Activated CD8-positive, alpha-beta memory T cell treated with anti-CD3 and anti-CD28 coated beads, Interleukin-2, amount 50 U/mL, for 24 hours (primary cell): ENCODE measurements around the gene NR1H4.
A peak's percentile ranks its signal among the peaks of the same experiment; 100 is the strongest.
"Not testable (repeated sequence)": the region's sequence is repeated elsewhere in the genome, so short reads cannot be mapped to it uniquely, and the experiment has no call there.

Experiments
- DNase-seq: peaks from one replicate; pipeline ENCODE4 v3.0.0-alpha.2; 2020; ENCODE audit errors: extremely low read depth

The NR1H4 gene

GRCh38 chr12:100572184-100572583 is 98.5 kb downstream of the NR1H4 start:
- no peak for DNase-seq

DNA sequence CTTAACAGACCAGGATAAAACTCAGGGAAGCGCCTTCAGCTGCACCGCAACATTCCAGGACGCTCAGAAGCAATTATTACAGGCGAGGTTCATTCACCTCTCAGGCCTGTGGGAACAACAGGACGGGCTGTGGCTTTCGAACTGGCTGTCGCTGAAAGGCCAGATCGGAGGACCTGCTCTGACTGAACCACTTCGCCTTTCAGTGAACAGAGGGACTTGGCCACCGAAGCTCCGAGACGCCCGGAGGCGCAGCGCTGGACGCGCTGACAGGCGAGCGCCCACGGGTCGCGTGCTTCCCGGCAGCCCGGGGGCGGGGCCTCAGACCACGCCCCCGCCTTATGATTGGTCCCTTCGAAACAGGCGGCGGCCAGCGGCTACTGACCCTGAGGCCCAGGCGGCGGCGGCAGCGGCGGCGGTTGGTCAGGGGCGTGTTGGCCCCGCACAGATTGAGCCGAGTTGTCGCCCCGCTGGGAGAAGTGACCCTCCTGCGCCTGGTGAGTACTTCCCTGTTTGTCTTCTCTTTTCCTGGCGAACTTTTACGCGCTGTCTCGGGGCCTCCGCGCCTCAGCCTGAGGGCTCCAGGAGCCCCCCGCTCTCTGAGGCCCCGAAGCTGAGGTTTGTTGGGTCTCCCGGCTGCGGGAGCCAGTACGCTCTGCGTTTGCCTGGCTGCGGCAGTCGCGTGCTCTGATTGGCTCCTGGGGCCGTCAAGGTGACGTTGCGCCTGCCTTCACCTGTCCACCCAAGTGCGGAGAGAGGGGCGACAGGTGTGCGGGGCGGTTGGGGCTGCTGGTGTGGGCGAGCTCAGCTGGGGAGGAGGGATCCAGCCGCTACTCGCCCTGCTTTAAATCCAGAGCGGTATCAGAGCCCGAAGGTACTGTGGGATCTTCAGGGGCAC is 99.9 kb downstream of the NR1H4 start, which contains the start of gene GAS2L3:
TSS of gene GAS2L3 (plus strand) at position 393 of the 895 bp plus-strand sequence. CDS start 21,221 bp downstream, outside the sequence.
- DNase-seq, result peak; percentile 2

- no peak for DNase-seq
Observed at GRCh38 chr12:100574187-100575074, 100.8 kb downstream of the NR1H4 start.

DNA sequence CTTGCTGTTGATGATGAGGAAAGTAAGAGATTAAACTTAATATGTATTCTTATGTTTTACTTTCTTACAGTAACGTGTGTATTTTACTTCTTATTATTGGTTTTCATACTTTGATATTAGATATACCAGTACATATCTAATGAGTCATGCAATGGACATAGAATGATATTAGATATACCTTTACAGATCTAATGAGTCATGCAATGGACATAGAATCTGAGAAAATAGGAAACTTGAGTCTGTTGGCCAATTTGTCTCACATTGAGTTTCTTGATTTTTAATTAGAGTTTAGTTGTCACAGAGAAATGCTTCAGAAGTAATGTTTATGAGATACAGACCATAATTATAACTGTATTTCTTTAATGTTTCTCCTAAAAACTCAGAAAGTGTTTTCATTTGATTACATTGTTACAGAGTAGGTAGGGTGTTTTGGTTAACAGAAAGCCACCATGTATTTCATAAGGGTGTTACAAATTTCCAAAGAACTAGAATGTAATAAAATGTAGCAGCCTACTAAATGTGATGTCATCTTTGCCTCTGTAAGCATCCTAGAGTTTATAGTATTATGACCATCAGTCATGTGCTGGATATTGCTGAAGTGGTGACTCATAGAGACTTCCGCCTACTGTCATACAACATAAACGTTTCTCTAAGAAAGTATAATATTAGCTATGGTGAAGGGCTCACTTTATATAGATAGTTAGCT is 102.8 kb downstream of the NR1H4 start:
- DNase-seq, result no peak

DNA sequence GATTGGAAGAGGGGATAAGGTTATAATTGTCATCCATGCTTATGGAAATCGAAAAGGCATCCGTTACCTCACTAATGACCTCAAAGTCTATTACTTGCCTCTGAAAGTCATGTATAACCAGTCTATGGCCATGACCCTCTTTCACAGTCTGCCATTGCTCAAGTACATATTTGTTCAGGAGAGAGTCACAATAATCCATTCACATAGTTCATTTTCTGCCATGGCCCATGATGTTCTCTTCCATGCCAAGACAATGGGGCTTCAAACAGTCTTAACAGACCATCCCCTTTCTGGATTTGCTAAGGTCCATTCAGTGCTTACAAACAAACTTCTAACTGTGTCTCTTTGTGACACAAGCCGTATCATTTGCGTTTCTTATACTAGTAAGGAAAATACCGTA is 105.3 kb downstream of the NR1H4 start:
- no peak for DNase-seq

GRCh38 chr12:100579844-100580243 is 106.2 kb downstream of the NR1H4 start:
- no peak for DNase-seq

DNA sequence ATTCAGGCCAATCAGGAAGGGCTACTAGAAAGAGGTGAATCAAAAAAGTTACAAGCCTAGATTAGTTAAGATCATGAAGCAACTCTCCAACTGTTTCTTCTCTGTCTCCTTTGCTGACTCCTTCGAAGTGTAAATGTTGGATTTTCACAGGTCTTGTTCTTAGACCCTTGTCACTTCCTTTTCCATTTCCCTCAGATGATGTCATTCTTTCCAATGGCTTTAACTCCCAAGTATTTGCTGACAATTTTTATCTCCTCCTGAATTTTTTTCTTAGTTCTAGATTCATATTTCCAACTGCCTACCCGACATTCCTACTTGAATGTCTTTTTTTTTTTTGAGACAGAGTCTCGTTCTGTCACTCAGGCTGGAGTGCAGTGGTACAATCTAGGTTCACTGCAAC is 110.6 kb downstream of the NR1H4 start:
- DNase-seq, result no peak

DNA sequence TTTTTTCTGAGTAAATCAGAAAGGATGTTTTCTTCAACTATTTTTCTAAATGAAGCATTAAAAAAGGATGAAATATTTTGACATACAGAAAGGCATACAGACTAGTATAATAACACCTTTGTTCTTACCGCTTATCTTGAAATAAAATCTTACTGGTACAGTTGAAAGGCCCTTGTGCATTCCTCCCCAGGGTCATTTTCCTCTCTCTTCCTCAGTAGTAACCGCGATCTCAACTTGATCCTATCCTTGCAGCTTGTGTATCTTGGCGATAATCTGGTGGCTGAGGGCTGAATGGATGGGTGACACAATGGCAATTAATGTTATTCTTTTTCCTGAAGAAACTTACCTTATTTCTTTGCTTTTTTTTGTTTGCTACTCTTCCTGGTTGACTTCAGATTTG is 118.3 kb downstream of the NR1H4 start:
- DNase-seq, result no peak

DNA sequence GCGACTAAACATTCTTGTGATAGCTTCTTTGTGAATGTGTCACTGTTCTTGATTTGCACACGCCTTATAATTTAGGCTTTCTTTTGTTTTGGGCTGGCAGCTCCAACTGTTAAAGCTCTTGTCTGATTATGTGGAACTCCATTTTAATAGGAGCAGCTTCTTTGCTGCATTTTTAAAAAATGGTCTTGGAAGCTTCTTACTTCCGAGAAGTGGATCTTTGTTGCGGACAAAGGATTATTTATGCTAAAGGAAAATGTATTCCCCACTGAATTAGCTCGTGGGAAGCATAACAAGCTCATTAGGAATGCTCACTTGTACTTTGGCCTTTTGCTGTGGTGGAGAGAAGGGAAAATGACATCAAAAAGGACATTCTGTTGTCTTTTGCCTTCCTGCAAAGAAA is 119.8 kb downstream of the NR1H4 start:
- no peak for DNase-seq

DNA sequence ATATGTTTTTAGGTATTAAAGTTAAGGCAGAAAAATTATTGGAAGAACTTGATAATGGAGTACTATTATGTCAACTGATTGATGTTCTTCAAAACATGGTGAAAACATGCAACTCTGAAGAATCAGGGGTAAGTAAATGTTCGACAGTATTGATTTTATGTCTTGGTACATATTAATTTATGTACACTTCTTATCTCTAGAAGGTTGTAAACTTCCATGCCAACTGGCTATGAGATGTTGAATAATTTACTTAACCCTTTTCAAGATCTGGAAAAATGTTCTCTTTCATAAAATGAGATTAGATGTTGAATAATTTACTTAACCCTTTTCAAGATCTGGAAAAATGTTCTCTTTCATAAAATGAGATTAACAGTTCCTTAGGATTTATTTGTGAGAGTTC is 128.0 kb downstream of the NR1H4 start:
- DNase-seq, result no peak

GRCh38 chr12:100602997-100603396 is 129.3 kb downstream of the NR1H4 start:
- not testable (repeated sequence) for DNase-seq

GRCh38 chr12:100608776-100609175 is 135.1 kb downstream of the NR1H4 start:
- DNase-seq, result no peak

DNA sequence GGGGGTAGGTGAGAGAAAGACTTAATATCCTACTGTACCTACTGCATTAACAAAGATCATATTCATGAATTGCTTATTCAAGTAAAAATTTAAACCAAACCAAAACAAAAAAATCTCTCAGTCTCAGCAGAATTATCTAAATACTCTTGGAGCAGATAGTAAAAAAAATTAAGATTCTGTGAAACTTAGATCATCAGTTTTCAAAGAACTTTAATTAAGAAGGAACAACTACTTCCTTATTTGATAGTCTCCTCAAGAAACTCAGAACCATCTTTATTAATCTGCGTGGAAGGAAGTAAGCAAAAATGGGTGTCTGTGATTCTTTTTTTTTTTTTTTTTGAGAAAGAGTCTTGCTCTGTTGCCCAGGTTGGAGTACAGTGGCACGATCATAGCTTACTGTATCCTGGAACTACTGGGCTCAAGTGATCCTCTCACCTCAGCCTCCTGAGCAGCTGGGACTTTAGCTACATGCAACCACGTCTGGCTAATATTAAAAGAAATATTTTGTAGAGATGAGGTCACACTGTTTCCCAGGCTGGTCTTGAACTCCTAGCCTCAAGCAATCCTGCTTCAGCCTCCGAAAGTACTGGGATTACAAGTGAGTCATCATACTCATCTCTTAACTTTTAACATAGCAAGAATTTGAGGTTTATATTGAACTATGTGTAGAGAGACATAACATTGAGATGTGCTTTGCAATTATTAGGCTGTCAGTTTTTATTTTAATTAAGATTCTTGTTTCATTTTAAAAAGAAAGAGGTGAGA is 137.2 kb downstream of the NR1H4 start:
- no peak for DNase-seq

GRCh38 chr12:100612606-100613005 is 138.9 kb downstream of the NR1H4 start:
- no peak for DNase-seq
